Fibroblast of mammary gland (primary cell): Measurements from ENCODE around the gene DDX31.

Experiments
- DNase-seq: peaks from one replicate; pipeline ENCODE4 v3.0.0-alpha.2; 2010; ENCODE audit warnings: low read depth
- H3K4me3 ChIP-seq: 2 replicates; pipeline ENCODE4 v1.5.1; 2011; ENCODE audit warnings: low read depth, mild to moderate bottlenecking, low read length, moderate library complexity; ENCODE audit not compliant: control insufficient read depth
- TF ChIP-seq, protein P1 (sequence below): conservative IDR thresholded peaks from 2 replicates; pipeline ENCODE4 v1.5.1; 2011; ENCODE audit warnings: low read depth, low read length, inconsistent platforms; ENCODE audit not compliant: control insufficient read depth, insufficient read depth

The DDX31 gene

DNA sequence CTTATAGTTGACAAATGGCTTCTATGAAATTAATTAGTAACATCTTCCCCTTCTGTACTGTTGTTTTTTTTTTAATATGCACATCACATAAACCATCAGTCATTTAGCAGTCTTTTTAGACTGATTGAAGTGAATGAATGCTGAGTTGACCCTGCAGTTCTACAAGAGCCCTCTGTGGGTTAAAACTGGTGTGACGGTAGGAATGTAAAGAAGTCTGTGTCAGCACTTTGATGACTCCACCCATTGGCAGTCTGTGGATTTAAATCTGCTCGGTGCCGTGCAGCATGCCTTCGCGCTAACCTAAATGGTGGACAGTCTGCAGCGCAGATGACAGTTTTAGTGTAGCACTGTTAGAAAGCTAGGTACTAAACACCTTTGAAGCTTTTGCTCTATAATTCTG, 3.6 kb upstream of the DDX31 start:
- DNase-seq = peak; percentile 66
- TF ChIP-seq, protein P1, sequence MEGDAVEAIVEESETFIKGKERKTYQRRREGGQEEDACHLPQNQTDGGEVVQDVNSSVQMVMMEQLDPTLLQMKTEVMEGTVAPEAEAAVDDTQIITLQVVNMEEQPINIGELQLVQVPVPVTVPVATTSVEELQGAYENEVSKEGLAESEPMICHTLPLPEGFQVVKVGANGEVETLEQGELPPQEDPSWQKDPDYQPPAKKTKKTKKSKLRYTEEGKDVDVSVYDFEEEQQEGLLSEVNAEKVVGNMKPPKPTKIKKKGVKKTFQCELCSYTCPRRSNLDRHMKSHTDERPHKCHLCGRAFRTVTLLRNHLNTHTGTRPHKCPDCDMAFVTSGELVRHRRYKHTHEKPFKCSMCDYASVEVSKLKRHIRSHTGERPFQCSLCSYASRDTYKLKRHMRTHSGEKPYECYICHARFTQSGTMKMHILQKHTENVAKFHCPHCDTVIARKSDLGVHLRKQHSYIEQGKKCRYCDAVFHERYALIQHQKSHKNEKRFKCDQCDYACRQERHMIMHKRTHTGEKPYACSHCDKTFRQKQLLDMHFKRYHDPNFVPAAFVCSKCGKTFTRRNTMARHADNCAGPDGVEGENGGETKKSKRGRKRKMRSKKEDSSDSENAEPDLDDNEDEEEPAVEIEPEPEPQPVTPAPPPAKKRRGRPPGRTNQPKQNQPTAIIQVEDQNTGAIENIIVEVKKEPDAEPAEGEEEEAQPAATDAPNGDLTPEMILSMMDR = peak; percentile 37
- H3K4me3 ChIP-seq = no peak overlapping the region

DNA sequence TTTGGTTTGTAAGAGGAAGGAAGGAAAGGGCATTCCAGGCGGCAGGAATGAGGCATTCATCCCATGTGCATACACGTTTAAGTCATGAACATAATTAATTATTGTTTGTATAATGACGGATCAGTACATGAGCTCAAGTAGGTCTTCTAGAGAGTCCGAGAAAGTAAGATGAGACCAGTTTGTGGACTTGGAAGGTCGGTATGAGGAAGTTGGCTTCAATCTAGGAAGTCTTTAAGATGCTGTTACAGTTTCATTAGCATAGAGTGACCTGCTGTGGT, 2.6 kb upstream of the DDX31 start:
- TF ChIP-seq, protein P1 = no peak
- peak; percentile 41 for DNase-seq
- H3K4me3 ChIP-seq = peak overlapping the region; percentile 12

DNA sequence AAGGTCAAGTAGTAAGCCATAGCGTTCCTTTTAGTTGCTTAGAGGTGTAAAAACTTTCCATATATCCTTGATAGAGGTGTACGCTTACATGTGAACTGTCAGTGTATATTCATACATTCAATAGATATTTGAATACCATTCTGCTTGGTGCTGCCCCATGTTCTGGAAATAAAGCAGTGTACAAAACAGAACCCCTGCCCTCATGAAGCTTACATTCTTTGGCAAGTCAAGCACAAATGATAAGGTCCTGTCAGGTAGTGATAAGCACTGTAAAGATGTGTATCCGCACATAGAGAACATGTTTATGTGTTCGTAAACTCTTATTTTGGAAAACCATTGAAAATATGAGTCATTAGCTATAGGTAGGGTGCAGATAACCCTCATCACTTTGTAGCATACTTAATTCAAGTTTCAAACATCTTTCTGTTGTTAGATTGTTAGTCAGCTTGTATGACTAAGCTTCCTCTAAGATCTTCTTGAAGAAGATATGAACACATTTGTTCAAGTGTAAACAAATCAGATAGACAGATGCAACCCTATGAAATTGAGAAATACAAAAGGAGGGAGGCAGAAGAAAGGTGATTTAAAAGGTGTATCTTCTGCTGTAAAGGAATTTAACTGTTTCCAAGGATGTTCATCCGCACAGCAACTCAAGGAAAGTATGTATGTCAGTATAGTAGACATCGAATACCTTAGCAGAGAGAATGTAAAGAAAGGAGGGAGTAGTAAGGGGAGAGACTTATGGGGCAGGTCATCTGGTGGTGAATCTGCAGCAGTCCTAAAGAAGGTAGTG, 2.0 kb upstream of the DDX31 start:
- DNase-seq = peak; percentile 47
- TF ChIP-seq, protein P1 = no peak
- peak overlapping the region; percentile 94 for H3K4me3 ChIP-seq

DNA sequence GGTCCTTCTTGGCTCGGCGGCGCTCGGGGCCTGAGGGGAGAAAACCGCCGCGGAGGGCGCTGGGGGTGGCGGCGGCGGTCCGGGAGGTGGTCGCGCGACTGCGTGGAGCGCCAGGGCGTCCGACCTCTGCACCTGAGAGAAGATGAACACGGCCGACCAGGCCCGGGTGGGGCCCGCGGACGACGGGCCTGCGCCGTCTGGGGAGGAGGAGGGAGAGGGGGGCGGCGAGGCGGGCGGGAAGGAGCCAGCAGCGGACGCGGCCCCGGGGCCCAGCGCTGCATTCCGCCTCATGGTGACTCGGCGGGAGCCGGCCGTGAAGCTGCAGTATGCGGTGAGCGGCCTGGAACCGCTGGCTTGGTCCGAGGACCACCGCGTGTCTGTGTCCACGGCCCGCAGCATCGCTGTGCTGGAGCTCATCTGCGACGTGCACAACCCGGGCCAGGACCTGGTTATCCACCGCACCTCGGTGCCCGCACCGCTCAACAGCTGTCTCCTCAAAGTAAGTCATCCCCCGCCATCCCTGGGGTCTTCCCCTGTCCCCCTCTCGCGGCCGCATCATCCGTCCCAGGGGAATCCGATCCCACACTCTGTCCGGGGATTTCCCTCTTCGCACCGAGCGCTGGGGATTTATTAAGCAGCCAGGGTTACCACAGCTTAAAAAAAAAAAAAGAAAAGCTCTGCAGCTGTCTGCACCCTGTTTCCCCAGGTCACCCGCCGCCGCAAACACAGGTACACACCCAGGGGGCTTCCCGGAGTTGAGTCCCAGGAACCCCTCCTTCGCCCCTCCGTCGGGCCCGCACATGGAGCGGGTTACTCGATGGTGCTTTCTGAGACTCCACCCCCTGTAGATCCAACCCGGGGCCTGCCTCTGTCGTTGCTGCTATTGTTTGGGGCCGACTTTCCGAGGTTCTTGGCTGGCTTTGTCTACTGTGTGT, 941 bp upstream of the DDX31 start, which contains the start of gene GTF3C4:
TSS of gene GTF3C4 (plus strand) at position 8 of the 935 bp plus-strand sequence. CDS start at position 143, 135 bp downstream.
- peak within 1 kb of the TSS; percentile 94 for H3K4me3 ChIP-seq
- DNase-seq = peak; percentile 26
- TF ChIP-seq, protein P1 = no peak

DNA sequence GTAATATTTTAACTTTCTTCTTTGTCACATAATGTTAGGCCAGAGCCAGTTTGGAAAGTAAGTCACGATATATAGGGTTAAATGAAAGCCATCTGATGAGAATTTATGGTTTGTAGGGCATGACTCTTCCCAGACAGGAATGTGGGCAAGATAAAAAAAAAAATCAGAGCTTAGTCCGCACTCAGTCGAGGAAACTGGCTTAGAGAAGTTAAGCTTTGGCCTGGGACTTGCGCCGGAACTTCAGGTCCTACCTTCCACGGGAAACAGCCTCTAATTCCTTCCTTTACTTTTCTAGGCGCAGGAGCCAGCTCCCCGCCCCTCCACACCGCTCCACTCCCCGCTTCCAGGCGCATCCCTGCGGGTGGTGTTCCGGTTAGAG, 475 bp downstream of the DDX31 start:
- H3K4me3 ChIP-seq = peak overlapping the region; percentile 94
- no peak for DNase-seq
- TF ChIP-seq, protein P1 = no peak

DNA sequence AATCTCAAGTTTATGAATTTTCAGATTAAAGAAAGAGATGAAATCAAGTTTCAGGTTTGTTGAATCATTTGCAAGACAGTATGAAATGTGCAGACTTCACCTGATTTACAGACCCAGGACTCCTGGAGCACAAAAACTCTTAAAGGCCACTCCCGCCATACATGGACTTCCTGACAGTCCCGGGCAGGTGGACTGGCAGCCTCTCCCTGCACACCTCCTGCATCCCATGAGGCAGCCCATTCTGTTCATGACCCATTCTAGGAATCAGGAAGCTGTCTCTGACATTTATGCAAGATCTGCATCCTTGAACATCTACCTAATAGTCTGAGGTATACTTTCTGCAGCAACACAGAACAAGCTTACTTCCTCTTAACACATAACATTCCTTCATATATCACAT, 5.9 kb downstream of the DDX31 start:
- TF ChIP-seq, protein P1 = no peak
- DNase-seq = no peak
- H3K4me3 ChIP-seq = no peak overlapping the region
